Cerebellar nuclear complex (tissue), 1 donor: ENCODE measurements around the gene HELZ.
"Not testable (repeated sequence)": the region's sequence is repeated elsewhere in the genome, so short reads cannot be mapped to it uniquely, and the experiment has no call there.

Experiments used
- DNase-seq, 2 experiments: peaks; one replicate each; lab custom pipeline; 2025; lab: John Stamatoyannopoulos, UW

The HELZ gene

DNA sequence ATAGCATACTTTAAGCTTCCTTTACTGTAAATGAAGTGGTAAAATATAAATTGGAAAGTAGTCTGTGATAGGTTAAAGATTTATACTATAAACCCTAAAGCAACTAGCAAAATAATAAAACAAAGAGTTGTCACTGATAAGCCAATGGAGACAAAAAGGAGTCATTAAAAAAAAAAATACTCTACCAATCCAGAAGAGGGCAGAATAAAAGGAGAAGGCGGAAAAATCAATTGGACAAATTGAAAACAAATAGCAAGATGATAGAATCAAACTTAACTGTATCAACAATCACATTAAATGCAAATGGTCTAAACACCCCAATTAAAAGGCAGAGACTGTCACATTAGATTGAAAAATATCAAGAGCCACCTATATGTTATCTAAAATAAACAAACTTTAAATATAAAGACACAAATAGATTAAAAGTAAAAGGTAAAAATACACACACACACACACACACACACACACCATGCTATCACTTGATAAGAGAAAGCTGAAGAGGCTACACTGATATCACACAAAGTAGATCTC is 128.9 kb downstream of the HELZ start:
- no peak for DNase-seq

DNA sequence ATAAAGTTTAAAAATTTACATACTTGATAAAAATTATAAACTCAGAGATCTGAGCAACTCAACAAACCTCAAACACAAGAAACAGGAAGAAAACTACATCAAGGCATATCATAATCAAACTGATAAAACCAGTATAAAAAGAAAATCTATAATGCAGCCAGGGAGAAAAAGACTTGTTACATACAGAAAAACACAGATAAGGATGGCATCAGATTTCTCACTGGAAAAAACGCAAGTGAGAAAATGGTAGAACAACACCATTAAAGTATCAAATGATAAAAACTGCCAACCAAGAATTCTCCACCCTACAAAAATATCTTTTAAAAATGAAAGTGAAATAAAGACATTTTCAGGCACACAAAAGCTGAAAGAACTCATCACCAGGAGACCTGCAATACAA is 129.6 kb downstream of the HELZ start:
- DNase-seq, result no peak

DNA sequence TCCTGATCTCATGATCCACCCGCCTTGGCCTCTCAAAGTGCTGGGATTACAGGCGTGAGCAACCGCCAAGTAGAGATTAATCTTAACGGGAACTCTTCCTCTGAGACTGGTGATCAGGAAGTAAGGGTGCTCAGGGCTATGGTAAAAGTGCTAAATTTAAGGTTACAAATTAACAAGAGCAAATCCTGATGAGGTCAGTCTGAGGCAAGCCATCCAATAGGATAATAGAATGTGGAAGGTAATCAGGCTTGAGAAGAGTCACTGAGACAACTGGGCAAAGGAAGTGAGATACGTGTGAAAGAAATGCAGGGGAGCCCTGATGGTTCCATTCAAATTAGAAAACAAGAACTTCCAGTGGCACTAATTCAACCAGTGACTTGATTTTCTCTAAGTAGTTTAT is 131.5 kb downstream of the HELZ start:
- no peak for DNase-seq

DNA sequence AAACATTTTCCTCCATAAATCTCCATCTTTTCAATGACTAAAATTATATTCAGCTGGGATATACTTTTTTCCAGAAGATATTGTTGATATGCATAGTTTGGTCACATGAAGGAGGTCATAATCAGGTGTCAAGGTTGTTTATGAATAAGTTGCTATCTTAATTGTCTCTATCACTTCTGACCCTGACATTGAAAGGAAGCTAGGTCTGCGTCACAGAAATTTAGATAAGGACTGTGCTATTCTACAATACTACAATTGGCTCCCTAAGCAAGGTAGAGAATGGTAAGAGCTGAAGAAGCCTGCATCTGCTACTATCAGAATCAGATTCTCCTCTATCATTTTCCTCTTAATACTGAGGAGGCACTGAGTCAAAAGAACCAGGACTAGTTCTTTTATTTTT is 133.2 kb downstream of the HELZ start:
- DNase-seq, result no peak

- DNase-seq, result no peak
These were observed 133.7 kb downstream of the HELZ start for GRCh38 chr17:67111327-67111726.

DNA sequence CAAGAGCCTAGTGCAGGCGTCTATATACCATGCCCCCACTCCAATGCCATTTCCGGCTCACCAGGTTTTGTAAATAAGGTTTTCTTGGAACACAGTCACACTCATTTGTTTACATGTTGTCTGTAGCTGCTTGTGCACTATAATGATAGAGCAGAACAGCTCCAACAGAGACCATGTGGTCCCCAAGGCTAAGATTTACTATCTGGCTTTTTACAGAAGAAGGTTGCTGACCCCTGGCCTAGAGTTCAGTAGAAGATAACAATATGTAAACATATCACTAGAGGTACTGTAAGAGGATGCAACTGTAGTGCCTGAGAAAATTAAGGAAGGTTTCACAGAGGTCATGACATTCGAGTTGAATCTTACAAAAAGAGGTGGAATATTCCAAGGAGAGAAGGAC is 134.4 kb downstream of the HELZ start:
- no peak for DNase-seq

GRCh38 chr17:67109111-67109510 is 135.9 kb downstream of the HELZ start:
- no peak for DNase-seq

- no peak for DNase-seq
These were observed 136.9 kb downstream of the HELZ start for GRCh38 chr17:67107811-67108775.

DNA sequence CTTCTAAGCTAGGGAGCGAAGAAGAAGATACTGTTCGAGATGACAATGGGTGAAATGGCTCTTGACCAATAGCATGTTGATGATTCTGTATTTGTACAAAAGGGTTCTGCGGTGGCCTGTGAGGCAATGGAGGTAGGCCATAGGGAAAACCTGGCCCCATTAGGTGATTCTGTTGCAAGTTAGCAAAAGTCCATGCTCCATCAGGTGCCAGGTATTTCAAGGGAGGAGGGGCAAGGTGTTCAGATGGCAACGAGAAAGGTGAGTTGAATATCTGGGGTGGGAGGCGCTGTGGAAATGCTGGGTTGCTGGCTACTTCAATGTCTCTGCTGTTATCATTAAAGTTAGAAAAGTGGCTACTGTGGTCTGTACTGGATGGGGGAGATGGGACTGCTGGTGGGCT is 137.8 kb downstream of the HELZ start:
- DNase-seq, result no peak

DNA sequence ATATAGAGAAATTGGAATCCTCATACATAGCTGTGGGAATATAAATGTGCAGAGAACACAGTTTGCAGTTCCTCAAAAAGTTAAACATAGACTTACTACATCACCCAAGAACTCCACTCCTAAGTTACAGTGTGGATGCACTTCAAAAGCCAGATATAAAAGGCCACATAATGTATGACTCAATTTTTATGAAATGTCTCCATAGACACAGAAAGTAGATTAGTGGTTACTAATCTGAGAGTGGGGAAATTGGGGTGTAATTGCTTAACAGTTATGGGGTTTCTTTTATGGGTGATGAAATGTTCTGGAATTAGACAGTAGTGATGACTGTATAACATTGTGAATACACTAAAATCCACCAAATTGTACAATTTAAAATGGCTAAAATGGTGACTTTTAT is 139.8 kb downstream of the HELZ start:
- DNase-seq, result no peak

- not testable (repeated sequence) for DNase-seq
These were observed 140.4 kb downstream of the HELZ start for GRCh38 chr17:67104641-67105040.

- DNase-seq, result no peak
These were observed 147.0 kb downstream of the HELZ start for GRCh38 chr17:67098006-67098405.

GRCh38 chr17:67096609-67097008 is 148.4 kb downstream of the HELZ start:
- no peak for DNase-seq

- DNase-seq, result no peak
These were observed 149.2 kb downstream of the HELZ start for GRCh38 chr17:67095803-67096202.

GRCh38 chr17:67095291-67095690 is 149.7 kb downstream of the HELZ start:
- DNase-seq, result not testable (repeated sequence)

GRCh38 chr17:67093348-67093747 is 151.6 kb downstream of the HELZ start:
- no peak for DNase-seq

- not testable (repeated sequence) for DNase-seq
These were observed 152.3 kb downstream of the HELZ start for GRCh38 chr17:67092710-67093109.

- DNase-seq, result no peak
These were observed 152.7 kb downstream of the HELZ start for GRCh38 chr17:67092291-67092690.

DNA sequence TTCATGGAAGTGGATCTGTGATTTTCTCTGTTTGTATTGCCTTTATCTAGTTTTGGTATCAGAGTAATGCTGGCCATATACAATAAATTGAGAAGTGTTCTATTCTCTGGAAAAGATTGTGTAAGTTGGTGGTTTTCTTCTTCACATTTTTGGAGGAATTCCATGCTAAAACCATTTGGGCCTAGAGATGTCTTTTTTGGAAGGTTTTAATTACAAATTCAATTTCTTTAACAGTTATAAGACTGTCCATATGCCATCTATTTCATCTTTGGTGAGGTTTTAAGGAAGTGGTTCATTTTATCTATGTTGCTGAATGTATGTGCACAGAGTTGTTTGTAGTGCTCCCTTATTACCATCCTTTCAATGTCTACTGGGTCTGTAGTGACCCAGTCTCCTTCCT is 154.7 kb downstream of the HELZ start:
- DNase-seq, result no peak

GRCh38 chr17:67088639-67089038 is 156.4 kb downstream of the HELZ start:
- no peak for DNase-seq

DNA sequence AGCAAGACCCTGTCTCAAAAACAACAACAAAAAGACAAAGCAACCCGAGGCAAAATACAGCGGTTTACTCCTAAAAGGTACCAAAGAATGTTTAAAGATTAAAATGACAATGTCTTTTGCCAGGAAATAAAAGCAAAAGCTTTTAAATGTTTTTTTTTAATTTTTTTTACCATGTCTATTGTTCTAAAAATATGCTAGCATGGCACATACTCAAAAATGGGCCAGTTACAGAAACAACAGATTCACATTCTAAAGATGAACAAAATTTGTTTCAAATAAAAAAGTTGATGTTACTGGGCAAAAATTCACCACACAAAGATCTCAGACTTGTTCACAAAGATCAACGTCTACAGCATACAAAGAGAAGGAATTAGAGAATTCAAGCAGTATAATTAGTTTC is 159.6 kb downstream of the HELZ start:
- DNase-seq, result no peak

DNA sequence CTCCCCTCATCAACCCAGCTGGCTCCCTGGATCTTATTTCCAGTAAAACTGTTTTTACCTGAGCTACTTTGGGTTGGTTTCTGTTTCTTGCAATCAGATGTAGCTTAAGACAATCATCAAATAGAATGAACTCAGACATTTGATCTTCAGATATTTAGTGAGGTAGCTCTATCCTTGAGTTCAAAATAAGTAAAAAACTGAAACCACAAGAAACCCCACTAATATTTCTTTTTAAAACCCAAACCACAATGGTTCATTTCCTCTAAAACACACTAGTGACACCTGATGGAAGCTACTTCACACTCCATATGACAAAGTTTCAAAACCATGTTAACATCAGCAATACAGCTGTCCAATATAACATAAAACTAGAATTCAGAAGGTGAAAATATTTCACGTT is 162.9 kb downstream of the HELZ start:
- no peak for DNase-seq

- DNase-seq, result no peak
These were observed 164.2 kb downstream of the HELZ start for GRCh38 chr17:67080804-67081203.

GRCh38 chr17:67079491-67079890 is 165.5 kb downstream of the HELZ start:
- no peak for DNase-seq
